ENCODE results near the gene TMF1. TPM values are rescaled to one million over a fixed set of nuclear protein-coding genes. Genes with fewer than 3 reads are reported as not detected.
A peak's percentile ranks its signal among the peaks of the same experiment; 100 is the strongest.

Gene TMF1
- total and polyA plus RNA-seq, 2 experiments from 2014 or later: 18.4 to 21.6 TPM

GRCh38 chr3:69012100-69012799 lies 39.9 kb downstream of the TMF1 start:
- Histone ChIP-seq H3K4me3 (peak overlapping the region; percentile 66), H3K4me1 (ENCODE audit: low read depth) (peaks cover 2% of the 10 kb centered on the region), H3K36me3 (peaks cover 11% of the 10 kb centered on the region), H3K27ac (no peak overlapping the region), H3K9me3 (ENCODE audit: low read depth) (no peaks in the 10 kb centered on the region), H3K27me3 (no peaks in the 10 kb centered on the region)
- no peak for TF ChIP-seq CTCF (IDR thresholded peaks at IDR 0.05; ENCODE audit: low read depth, low read length)
- DNase-seq (ENCODE audit: low read depth in 1 of 2, low spot score in 1 of 2): peak in 1 of 2 donors; percentile 49

GRCh38 chr3:69011096-69011730 lies 40.9 kb downstream of the TMF1 start:
- H3K27ac ChIP-seq: no peak overlapping the region
- DNase-seq (ENCODE audit: low read depth in 1 of 2, low spot score in 1 of 2): no peak
- no peak for TF ChIP-seq CTCF (IDR thresholded peaks at IDR 0.05; ENCODE audit: low read depth, low read length)
- peaks cover 19% of the 10 kb centered on the region for H3K36me3 ChIP-seq
- H3K27me3 ChIP-seq: no peaks in the 10 kb centered on the region
- no peaks in the 10 kb centered on the region for H3K9me3 ChIP-seq (ENCODE audit: low read depth)
- H3K4me1 ChIP-seq (ENCODE audit: low read depth): peaks cover 2% of the 10 kb centered on the region
- no peak overlapping the region for H3K4me3 ChIP-seq

GRCh38 chr3:69009559-69010410 lies 42.3 kb downstream of the TMF1 start:
- H3K9me3 ChIP-seq (ENCODE audit: low read depth): no peaks in the 10 kb centered on the region
- H3K4me3 ChIP-seq: no peak overlapping the region
- no peaks in the 10 kb centered on the region for H3K27me3 ChIP-seq
- no peak for TF ChIP-seq CTCF (IDR thresholded peaks at IDR 0.05; ENCODE audit: low read depth, low read length)
- H3K4me1 ChIP-seq (ENCODE audit: low read depth): peaks cover 2% of the 10 kb centered on the region
- no peak overlapping the region for H3K27ac ChIP-seq
- peaks cover 19% of the 10 kb centered on the region for H3K36me3 ChIP-seq
- peak in 1 of 2 donors; percentile 92 for DNase-seq (ENCODE audit: low read depth in 1 of 2, low spot score in 1 of 2)

GRCh38 chr3:69008980-69009379 lies 43.2 kb downstream of the TMF1 start:
- Histone ChIP-seq H3K4me1 (ENCODE audit: low read depth) (peaks cover 1% of the 10 kb centered on the region), H3K27me3 (no peaks in the 10 kb centered on the region), H3K4me3 (no peak overlapping the region), H3K9me3 (ENCODE audit: low read depth) (no peaks in the 10 kb centered on the region), H3K27ac (no peak overlapping the region), H3K36me3 (peaks cover 22% of the 10 kb centered on the region)
- DNase-seq (ENCODE audit: low read depth in 1 of 2, low spot score in 1 of 2): no peak
- no peak for TF ChIP-seq CTCF (IDR thresholded peaks at IDR 0.05; ENCODE audit: low read depth, low read length)

- no peak for DNase-seq (ENCODE audit: low read depth in 1 of 2, low spot score in 1 of 2)
- Histone ChIP-seq H3K36me3 (peaks cover 30% of the 10 kb centered on the region), H3K4me1 (ENCODE audit: low read depth) (no peaks in the 10 kb centered on the region), H3K4me3 (no peak overlapping the region), H3K27me3 (no peaks in the 10 kb centered on the region), H3K9me3 (ENCODE audit: low read depth) (no peaks in the 10 kb centered on the region), H3K27ac (no peak overlapping the region)
- TF ChIP-seq CTCF (IDR thresholded peaks at IDR 0.05; ENCODE audit: low read depth, low read length): no peak
Measured at GRCh38 chr3:69005791-69006482, 46.2 kb downstream of the TMF1 start.

All from cardiac muscle cell (in vitro differentiated cells and primary cell).